ENCODE measurements around the gene PSMC4.

- TF ChIP-seq, protein P1, sequence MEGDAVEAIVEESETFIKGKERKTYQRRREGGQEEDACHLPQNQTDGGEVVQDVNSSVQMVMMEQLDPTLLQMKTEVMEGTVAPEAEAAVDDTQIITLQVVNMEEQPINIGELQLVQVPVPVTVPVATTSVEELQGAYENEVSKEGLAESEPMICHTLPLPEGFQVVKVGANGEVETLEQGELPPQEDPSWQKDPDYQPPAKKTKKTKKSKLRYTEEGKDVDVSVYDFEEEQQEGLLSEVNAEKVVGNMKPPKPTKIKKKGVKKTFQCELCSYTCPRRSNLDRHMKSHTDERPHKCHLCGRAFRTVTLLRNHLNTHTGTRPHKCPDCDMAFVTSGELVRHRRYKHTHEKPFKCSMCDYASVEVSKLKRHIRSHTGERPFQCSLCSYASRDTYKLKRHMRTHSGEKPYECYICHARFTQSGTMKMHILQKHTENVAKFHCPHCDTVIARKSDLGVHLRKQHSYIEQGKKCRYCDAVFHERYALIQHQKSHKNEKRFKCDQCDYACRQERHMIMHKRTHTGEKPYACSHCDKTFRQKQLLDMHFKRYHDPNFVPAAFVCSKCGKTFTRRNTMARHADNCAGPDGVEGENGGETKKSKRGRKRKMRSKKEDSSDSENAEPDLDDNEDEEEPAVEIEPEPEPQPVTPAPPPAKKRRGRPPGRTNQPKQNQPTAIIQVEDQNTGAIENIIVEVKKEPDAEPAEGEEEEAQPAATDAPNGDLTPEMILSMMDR (IDR thresholded peaks at IDR 0.05): no peak
- TF ChIP-seq POLR2A (IDR thresholded peaks at IDR 0.05): no peak
Observed at GRCh38 chr19:39963898-39964297, 7.1 kb upstream of the PSMC4 start.
